CD4-positive, alpha-beta T cell treated with Interleukin-6 at 100 ng/mL for 8 hours (primary cell): ENCODE results near the gene PDE1A.

Experiments
- DNase-seq: peaks from one replicate; pipeline ENCODE4 v3.0.0-alpha.2; 2020; ENCODE audit warnings: mixed read lengths, low spot score

The PDE1A gene

GRCh38 chr2:182197529-182197928 is 229.3 kb downstream of the PDE1A start:
- DNase-seq: no peak

GRCh38 chr2:182193291-182193690 is 233.5 kb downstream of the PDE1A start:
- DNase-seq: no peak

DNA sequence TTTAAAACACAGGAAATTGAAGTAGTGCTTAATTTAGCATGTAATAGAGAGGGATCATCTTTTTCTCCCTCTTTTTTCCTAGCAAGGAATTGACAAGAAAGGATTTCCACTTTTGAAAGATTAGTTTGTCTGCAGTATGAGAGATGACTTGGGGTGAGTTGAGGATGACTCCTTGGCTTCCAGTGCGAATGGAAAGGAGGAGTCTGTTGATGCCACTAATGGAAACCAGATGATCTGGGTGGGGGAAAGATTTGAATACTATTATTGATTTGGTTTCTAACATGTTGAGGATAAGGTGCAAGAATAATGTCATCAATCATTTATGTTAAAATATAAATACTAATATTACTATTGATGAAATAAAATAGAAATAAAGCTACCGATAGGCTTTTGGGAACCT is 235.8 kb downstream of the PDE1A start:
- no peak for DNase-seq

GRCh38 chr2:182187130-182187529 is 239.7 kb downstream of the PDE1A start:
- no peak for DNase-seq

GRCh38 chr2:182186132-182186735 is 240.6 kb downstream of the PDE1A start:
- peak; percentile 3 for DNase-seq

GRCh38 chr2:182182436-182182835 is 244.4 kb downstream of the PDE1A start:
- no peak for DNase-seq

DNA sequence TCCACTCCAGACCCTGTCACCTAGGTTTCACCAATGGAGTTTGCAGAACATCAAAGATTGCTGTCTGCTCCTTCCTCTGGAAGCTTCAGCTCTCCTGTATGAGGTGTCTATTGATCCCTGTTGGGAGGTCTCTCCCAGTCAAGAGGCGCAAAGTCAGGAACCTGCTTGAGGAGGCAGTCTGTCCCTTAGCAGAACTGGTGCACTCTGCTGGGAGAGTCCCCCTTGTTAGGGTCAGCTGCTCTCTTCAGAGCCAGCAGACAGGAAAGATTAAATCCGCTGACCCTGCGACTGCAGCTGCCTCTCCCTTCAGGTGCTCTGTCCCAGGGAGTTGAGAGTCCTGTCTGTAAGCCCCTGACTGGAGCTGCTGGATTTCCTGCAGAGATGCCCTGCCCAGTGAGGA is 245.5 kb downstream of the PDE1A start:
- no peak for DNase-seq

GRCh38 chr2:182179176-182179575 is 247.7 kb downstream of the PDE1A start:
- DNase-seq: no peak

DNA sequence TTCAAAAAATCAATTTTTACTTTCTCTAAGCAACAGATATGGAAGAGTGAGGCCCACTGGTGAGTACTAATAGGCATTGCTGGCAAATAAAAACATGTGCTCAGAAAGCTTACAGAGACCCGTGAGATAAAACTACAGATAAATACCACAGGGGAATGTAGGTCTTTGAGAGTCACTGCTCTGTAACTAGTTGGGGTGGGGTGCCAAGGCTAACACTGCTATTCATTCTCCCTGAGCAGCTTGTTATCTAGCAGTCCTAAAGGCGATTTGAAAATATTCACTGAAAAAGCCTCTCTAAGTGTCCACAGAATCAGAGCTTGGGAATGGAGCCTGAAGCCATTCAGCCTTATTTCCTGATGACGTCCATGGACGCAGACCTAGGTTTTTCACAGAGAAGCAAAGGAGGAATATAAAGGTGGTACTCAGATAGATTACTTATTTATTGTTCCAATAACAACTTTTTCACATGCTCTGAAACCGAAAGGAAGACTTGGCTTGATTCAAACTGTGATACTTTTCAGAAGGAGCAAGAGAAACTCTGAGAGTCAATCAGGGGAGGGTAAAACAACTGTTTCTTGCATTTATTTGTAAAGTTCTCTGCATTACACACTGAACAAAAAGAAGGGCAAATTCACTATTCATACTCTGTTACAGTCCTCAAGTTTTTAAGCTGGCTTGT is 252.8 kb downstream of the PDE1A start:
- no peak for DNase-seq

DNA sequence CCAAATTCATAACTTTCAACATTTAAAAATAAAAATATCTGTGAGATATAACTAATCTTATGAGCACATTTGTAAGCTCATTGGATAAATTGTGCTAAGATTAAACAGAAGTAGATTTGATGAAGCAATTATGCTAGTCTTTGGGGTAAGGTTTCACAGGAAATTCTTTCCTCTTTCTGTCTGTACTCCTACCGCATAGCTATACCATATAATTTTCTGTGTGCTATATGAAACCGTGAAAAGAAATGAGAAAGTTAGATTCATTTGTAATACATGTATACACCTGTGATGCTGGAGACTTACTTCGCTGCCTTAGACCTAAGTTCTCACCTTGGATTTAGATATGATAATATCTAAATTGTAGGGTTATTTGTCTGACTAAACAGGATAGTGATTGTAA is 256.5 kb downstream of the PDE1A start:
- DNase-seq: no peak

- DNase-seq: no peak
These were observed 259.0 kb downstream of the PDE1A start for GRCh38 chr2:182167882-182168281.

DNA sequence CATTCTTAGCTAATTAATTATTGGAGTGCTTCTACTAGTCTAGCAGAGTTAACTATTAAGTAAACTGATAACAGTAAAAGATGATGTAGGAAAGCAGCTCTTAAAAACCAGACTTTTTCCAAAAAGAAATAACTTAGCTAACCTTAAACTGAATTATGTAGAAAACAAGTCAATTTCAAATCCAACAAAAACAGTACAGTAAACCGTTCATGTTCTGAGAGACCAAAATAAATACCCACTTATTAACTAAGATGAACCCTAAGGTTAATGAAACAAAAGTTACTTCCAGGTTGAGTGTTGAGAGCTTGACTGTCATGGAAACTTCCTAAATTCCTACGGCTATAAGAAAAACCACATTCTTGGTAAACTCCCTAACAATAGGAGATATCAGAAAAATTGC is 260.0 kb downstream of the PDE1A start:
- no peak for DNase-seq

GRCh38 chr2:182166406-182166805 is 260.4 kb downstream of the PDE1A start:
- no peak for DNase-seq

DNA sequence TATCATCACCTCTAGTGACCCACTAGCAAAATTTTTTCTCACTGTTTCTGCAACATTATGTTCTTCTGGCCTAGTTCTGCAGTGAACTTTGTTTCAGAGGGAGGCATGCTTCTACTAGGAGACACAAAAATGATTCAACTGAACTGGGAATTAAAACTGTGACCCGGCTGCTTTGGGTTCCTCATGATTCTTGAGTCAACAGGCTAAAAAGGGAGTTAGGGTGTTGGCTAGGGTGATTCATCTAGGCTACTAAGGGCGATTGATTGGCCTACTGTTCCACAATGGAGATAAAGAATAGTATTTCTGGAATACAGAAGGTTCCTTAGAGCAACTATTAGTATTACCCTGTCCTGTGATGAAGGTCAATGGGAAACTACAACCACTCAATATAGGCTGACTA is 261.6 kb downstream of the PDE1A start:
- no peak for DNase-seq

DNA sequence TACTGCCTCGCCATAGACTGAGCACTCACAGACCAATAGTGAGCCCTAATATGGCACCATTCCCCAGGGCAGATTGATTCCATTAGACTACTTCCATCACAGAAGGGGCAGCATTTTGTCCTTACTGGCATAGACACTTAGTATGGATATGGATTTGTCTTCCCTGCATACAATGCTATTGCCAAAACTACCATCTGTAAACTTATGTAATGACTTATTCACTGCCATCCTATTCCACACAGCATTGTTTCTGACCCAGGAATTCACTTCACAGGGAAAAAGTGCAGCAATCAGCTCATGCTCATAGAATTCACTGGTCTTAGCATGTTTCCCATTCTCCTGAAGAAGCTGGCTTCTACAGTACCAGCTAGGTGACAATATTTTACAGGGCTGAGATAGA is 262.1 kb downstream of the PDE1A start:
- no peak for DNase-seq

GRCh38 chr2:182163878-182164277 is 263.0 kb downstream of the PDE1A start:
- DNase-seq: no peak

DNA sequence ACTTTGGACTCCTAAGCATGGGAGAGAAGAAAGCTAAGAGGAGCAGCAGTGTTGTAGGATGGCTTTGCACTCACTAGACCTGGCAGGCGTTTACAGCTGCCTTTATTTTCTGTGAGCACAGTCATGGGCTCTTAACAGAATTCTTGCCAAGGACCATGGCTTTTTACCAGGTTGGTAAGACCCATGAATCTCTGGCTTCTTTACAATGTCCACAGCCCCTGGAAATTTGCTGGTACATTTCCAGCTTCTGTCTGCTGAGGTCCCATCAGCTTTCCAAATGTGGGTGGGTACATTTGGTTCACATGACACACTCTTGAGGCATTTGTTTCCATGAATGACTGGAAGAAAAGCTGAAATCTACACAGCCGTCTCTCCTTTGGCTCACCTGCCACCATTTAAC is 278.5 kb downstream of the PDE1A start:
- DNase-seq: no peak

DNA sequence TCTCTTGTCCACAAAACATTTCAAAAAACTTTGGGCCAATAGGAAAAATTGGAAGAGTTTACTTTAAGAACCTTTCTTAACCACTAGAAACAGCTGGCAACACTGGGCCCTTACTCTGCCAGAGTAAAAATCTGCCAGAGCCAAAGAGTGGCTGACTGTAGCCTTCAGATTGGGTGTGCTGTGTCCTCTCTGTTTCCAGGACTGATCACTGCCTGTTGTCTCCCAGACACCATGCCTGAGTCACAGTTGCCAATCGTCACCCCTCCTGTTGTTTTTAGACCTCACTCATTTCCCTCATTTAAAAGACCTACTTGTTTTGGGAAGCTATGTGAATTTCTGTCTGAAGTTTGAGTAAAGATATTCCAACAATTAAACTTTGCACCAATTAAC is 282.1 kb downstream of the PDE1A start:
- DNase-seq: no peak

GRCh38 chr2:182144041-182144775 is 282.6 kb downstream of the PDE1A start:
- no peak for DNase-seq

GRCh38 chr2:182142062-182142461 is 284.8 kb downstream of the PDE1A start:
- DNase-seq: no peak

DNA sequence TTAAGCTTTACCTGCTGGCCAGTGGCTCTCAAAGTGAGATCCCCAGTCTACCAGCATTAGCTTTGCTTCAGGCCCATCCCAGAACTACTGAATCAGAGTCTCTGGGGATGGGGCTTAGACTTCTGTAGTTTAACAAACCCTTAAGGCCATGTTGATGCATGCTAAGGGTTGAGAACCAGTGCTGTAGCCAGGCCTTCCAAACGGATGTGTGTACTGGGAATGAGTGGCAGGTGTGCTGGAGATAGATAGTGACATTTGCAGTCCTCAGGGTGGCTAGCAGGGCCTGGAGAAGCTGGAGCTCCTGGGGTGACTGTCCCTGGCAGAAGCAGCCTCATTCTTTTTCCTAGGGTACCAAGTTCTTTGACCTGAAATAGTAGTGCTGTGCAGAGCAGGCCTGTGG is 292.6 kb downstream of the PDE1A start:
- no peak for DNase-seq

GRCh38 chr2:182133195-182133891 is 293.5 kb downstream of the PDE1A start:
- DNase-seq: no peak

DNA sequence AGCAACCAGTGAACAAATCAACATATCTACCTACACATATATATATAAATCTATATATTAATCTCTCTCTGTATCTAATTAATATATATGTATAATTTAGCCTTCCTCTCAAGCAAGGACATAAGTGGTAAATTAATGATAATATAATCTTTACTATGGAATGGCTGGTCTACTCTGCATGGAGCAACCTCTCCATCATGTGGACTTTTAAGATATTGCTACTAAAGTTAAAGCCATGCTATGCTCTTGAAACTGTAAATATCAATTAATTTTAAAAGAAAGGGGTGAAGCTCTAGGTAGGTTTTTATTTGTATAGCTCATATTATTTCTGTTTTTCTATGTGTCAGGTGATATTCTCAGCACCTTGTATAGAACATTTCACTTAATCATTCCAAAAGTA is 294.2 kb downstream of the PDE1A start:
- DNase-seq: no peak
